Vagina (tissue), 2 donors: ENCODE results near the gene HDDC3. TPM values are rescaled to one million over a fixed set of nuclear protein-coding genes. Genes with fewer than 3 reads are reported as not detected.

Experiments used
- DNase-seq, 2 donors: peaks; one replicate each; pipeline ENCODE4 v3.0.0-alpha.2; 2017; ENCODE audit errors: extremely low spot score in 2 of 2
- H3K27ac ChIP-seq: fragments of 200-600 bp; sonication (generic); one replicate; pipeline ENCODE4 v1.5.1; 2019
- H3K27me3 ChIP-seq: fragments of 200-600 bp; sonication (generic); one replicate; pipeline ENCODE4 v1.5.1; 2019
- H3K36me3 ChIP-seq, 2 donors: fragments of 200-600 bp; sonication (generic); one replicate each; pipeline ENCODE4 v1.5.1; 2017 to 2019
- H3K4me1 ChIP-seq: fragments of 200-600 bp; sonication (generic); one replicate; pipeline ENCODE4 v1.5.1; 2019
- H3K4me3 ChIP-seq, 2 donors: fragments of 200-600 bp; sonication (generic); 1 replicate in 1 of 2; 2 replicates in 1 of 2; pipeline ENCODE4 v1.5.1; 2016 to 2019
- H3K9me3 ChIP-seq: fragments of 200-600 bp; sonication (generic); one replicate; pipeline ENCODE4 v1.5.1; 2019
- POLR2A ChIP-seq, 2 donors: fragments of 450-650 bp; IDR thresholded peaks; one replicate each; pipeline ENCODE4 v1.6.1; 2017; ENCODE audit warnings: antibody characterized with exemption in 2 of 2, mild to moderate bottlenecking in 2 of 2, moderate library complexity in 2 of 2
- POLR2AphosphoS5 ChIP-seq, 2 donors: sonication (generic); formaldehyde crosslinking; IDR thresholded peaks; one replicate each; pipeline ENCODE4 v1.9.0; 2017; ENCODE audit warnings: antibody characterized with exemption in 2 of 2, mild to moderate bottlenecking in 2 of 2, low read depth in 1 of 2; ENCODE audit not compliant: insufficient read depth in 1 of 2
- intact Hi-C: fragments of 100-400 bp; cut with DNase I; formaldehyde crosslinking; loops from one replicate; pipeline ENCODE4 v1.15.1; 2023
- total RNA-seq: library from RNA; depleted of rRNA; stranded (reverse); fragments of >200 nt; gene quantifications from one replicate; pipeline ENCODE4 v1.2.3, GENCODE V29; 2016
- TF ChIP-seq, protein P1 (sequence below), 3 experiments: fragments of 450-650 bp in 2 of 3; fragments of 200-600 bp in 1 of 3; sonication (generic) in 1 of 3; IDR thresholded peaks; one replicate each; pipeline ENCODE4 v1.5.1; 2017 to 2019; ENCODE audit warnings: antibody characterized with exemption in 3 of 3, mild to moderate bottlenecking in 2 of 3, moderate library complexity in 2 of 3

Gene HDDC3
- total RNA-seq, 1 donor from 2014 or later = 7.9 TPM

DNA sequence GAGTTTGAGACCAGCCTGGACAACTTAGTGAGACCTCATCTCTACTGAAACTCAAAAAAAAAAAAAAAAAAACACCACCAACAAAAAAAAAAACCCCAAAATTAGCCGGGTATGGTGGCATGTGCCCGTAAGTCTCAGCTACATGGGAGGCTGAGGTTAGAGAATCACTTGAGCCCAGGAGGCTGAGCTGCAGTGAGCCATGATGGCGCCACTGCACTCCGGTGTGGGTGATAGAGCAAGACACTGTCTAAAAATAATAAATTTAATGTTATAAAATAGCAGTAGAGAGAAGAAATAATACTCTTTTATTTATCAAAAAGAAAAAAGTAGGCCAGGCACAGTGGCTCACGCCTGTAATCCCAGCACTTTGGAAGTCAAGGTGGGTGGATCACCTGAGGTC, 39.8 kb upstream of the HDDC3 start:
- Histone ChIP-seq H3K27ac (no peak overlapping the region), H3K4me3 (no peak overlapping the region), H3K4me1 (no peaks in the 10 kb centered on the region), H3K9me3 (no peaks in the 10 kb centered on the region), H3K27me3 (no peaks in the 10 kb centered on the region), H3K36me3 (no peaks in the 10 kb centered on the region)
- TF ChIP-seq POLR2AphosphoS5 (IDR thresholded peaks at IDR 0.05; ENCODE audit: insufficient read depth in 1 of 2, low read depth in 1 of 2) = no peak
- TF ChIP-seq, protein P1, sequence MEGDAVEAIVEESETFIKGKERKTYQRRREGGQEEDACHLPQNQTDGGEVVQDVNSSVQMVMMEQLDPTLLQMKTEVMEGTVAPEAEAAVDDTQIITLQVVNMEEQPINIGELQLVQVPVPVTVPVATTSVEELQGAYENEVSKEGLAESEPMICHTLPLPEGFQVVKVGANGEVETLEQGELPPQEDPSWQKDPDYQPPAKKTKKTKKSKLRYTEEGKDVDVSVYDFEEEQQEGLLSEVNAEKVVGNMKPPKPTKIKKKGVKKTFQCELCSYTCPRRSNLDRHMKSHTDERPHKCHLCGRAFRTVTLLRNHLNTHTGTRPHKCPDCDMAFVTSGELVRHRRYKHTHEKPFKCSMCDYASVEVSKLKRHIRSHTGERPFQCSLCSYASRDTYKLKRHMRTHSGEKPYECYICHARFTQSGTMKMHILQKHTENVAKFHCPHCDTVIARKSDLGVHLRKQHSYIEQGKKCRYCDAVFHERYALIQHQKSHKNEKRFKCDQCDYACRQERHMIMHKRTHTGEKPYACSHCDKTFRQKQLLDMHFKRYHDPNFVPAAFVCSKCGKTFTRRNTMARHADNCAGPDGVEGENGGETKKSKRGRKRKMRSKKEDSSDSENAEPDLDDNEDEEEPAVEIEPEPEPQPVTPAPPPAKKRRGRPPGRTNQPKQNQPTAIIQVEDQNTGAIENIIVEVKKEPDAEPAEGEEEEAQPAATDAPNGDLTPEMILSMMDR (IDR thresholded peaks at IDR 0.05) = no peak
- TF ChIP-seq POLR2A (IDR thresholded peaks at IDR 0.05) = no peak
- no peak for DNase-seq
- intact Hi-C loops = no loop called here

DNA sequence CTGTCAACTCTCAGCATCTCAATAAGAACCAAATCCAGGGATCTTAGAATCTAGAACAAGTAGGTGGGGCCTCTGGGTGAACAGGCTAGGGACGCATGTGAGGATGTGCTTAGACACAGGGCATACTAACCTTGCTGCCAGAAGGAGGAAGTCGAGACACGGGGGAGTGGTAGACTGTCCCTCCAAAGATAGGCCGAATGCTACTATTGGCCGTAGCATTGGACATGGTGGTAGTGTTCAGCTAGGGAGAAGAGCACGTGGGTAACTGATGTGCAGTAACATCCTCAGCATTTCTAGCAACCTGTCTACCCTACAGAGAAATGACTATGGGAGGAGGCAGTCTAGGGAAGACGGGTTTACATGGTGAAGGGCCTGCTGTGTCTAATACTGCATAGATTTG, 37.9 kb upstream of the HDDC3 start:
- intact Hi-C loops = no loop called here
- TF ChIP-seq POLR2A (IDR thresholded peaks at IDR 0.05) (no peak), POLR2AphosphoS5 (IDR thresholded peaks at IDR 0.05; ENCODE audit: insufficient read depth in 1 of 2, low read depth in 1 of 2) (no peak)
- TF ChIP-seq, protein P1 (IDR thresholded peaks at IDR 0.05) = no peak
- Histone ChIP-seq H3K4me1 (no peaks in the 10 kb centered on the region), H3K36me3 (no peaks in the 10 kb centered on the region), H3K27ac (no peak overlapping the region), H3K27me3 (no peaks in the 10 kb centered on the region), H3K4me3 (no peak overlapping the region), H3K9me3 (no peaks in the 10 kb centered on the region)
- no peak for DNase-seq

DNA sequence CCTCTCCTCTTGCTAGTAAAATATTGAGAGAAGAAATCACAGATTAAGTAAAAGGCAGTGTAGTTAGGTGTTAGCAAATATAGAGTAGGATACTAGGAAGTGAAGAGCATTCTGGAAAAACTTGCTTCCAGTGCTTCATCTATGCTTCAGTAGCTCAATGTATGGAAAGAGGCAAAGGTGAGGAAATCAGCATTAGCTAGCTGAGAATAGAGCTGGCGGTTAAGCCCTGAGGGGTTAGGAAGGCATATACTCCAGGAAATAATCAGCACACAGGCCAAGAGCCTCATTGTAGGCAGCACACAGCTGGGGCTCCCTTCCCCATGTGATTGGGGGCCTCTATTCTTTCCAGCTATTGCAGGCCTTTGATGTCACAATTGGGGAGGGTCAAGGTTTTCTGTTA, 36.1 kb upstream of the HDDC3 start:
- Histone ChIP-seq H3K4me3 (no peak overlapping the region), H3K9me3 (no peaks in the 10 kb centered on the region), H3K27ac (no peak overlapping the region), H3K4me1 (no peaks in the 10 kb centered on the region), H3K27me3 (no peaks in the 10 kb centered on the region), H3K36me3 (peaks cover 0 to 5% of the 10 kb centered on the region in 2 donors)
- DNase-seq = no peak
- intact Hi-C loops = no loop called here
- TF ChIP-seq, protein P1 (IDR thresholded peaks at IDR 0.05) = no peak

DNA sequence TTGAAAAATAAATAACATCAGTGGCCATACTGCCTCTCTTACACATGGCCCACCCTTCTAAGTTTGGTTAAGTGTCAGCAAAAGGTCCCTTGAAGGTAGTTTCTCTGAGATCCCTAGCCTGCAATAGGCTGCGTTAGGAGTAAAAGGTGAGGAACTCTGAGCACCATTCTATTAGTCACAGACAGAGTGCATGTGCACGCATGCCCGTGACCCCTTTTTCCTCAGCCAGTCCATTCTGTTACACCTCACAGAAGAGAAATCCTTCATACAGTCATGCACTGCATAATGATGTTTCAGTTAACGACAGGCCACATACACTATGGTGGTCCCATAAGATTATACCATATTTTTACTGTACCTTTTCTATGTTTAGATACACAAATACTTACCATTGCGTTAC, 34.9 kb upstream of the HDDC3 start:
- no peaks in the 10 kb centered on the region for H3K9me3 ChIP-seq
- DNase-seq = no peak
- intact Hi-C loops = no loop called here
- no peak for TF ChIP-seq POLR2A (IDR thresholded peaks at IDR 0.05)
- no peak for TF ChIP-seq POLR2AphosphoS5 (IDR thresholded peaks at IDR 0.05; ENCODE audit: insufficient read depth in 1 of 2, low read depth in 1 of 2)
- TF ChIP-seq, protein P1 (IDR thresholded peaks at IDR 0.05) = no peak
- no peak overlapping the region for H3K27ac ChIP-seq
- H3K4me3 ChIP-seq = no peak overlapping the region
- no peaks in the 10 kb centered on the region for H3K4me1 ChIP-seq
- peaks cover 0 to 5% of the 10 kb centered on the region in 2 donors for H3K36me3 ChIP-seq
- H3K27me3 ChIP-seq = no peaks in the 10 kb centered on the region

DNA sequence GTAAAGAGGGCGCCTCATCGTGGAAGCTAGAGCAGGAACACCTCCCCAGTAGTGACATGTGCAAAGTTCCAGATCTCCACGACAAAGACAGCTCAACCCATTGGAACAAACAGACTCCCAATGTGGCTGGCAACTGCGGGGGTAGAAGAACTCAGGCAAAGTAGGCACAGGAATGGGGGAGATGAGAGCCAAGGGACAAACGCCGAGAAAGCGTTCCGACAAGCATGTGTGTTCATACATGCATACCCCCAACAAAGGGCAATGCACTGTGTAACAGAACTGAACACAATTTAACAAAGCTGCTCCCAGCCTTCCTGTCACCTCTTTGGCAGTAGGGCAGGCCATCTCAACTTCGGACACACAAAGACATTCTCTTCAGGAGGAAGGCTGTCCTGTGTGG, 33.9 kb upstream of the HDDC3 start:
- H3K9me3 ChIP-seq = no peaks in the 10 kb centered on the region
- no peak for DNase-seq
- H3K36me3 ChIP-seq = peaks cover 0 to 13% of the 10 kb centered on the region in 2 donors
- H3K27me3 ChIP-seq = no peaks in the 10 kb centered on the region
- no peaks in the 10 kb centered on the region for H3K4me1 ChIP-seq
- TF ChIP-seq, protein P1 (IDR thresholded peaks at IDR 0.05) = no peak
- TF ChIP-seq POLR2AphosphoS5 (IDR thresholded peaks at IDR 0.05; ENCODE audit: insufficient read depth in 1 of 2, low read depth in 1 of 2) (no peak), POLR2A (IDR thresholded peaks at IDR 0.05) (no peak)
- intact Hi-C loops = no loop called here
- no peak overlapping the region for H3K27ac ChIP-seq
- H3K4me3 ChIP-seq = no peak overlapping the region
